ENCODE measurements around the gene RTP2.

Gene RTP2, protein sequence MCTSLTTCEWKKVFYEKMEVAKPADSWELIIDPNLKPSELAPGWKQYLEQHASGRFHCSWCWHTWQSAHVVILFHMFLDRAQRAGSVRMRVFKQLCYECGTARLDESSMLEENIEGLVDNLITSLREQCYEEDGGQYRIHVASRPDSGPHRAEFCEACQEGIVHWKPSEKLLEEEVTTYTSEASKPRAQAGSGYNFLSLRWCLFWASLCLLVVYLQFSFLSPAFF

DNA sequence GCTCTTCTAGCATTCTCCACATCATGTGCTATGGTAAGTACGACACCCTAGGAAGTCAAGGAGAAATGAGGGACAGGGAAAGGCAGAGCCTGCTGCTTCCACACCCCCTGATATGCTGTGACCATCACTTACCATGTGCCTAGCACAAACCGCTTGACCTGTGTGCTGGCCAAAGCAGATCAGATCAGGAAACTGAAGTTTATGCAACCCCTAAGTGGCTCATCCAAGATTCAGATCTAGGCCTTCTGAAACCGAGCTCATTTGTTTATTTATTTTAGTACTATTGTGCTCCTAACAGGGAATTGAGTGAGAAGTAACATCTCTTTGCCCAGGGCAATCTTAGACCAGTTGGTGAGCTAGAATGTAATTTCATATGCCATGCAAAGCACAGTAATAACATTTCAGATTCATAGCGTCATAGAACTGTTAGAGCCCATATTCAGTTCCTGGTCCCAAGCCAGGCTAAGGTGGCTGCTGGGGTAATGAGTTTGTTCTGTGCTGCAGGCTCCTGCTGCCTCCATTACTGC is at the start of gene RTP2:
Gene RTP2 (minus strand): TSS at position 51 of the 527 bp plus-strand sequence. CDS start 429 bp downstream, outside the sequence.
- DNase-seq: no peak

DNA sequence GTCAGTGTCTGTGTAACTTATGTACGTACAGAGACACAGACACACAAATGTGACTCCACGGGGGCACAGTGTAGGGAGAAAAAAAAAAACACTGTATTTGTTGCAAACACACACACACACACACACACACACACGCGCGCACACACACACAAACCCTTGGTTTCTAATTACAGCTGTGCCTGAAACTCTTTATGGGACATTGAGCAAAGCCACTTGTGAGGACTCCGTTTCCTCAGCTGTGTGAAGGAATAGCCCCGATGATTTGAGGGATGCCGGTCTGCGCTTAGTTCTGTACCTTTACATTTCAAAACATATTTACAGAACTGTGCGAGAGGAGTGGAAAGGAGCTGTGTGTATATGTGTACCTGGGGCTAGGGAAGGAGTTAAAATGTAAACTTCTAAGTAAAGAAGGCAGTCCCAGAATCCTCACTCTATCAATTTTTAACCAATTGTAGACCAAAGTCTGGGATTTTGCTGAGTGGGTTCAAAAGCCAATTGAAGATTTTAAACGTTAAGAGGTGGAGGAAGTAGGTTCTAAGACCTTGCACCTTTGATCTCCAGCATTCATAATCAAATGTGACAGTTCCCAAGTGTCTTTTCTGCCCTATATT is 48.3 kb upstream of the RTP2 start:
- DNase-seq: no peak

DNA sequence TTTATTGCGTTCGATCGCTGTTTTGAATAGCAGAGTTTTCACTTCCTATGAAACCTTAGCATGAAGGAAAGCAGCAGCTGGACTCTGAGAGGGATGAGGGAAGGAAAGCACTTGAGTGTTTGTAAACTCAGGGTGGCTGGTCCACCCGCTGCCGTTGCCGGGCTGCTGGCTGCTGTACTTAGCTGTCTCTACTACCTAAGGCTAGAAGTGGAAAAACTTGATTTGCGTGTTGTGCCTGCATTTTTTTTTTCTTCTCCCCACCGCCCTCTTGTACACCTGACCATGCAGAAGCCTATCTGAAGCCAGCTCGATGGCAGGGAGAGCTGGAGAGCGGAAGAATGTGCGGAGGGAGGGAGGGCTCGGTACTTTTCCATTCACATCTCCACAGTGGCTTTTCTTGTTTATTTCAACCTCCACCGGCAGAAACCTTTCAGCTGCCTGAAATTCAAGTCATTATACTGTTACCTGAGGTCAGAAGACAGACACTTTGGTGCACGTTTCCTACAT is 47.7 kb upstream of the RTP2 start:
- DNase-seq: no peak

DNA sequence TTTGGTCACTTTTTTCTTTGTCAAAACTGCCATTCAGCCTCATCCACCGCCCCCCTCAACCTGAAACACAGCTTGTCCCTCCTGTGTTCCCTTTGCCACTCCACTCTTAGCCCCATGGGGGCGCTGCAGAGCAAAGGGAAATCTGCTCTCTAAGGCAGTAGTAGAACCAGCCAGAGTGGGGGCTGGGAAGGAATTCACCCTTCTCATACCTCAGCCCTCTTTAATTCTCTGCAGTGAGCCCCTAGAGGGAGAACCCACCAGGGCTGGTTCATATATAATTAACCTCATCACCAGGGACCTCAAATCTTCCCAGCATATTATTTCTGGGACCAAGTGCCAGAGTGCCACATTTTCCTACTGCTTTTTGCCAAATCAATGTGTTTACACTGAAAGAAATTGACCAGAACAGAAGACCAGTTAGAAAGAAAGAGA is 45.7 kb upstream of the RTP2 start:
- peak; percentile 89 for DNase-seq

DNA sequence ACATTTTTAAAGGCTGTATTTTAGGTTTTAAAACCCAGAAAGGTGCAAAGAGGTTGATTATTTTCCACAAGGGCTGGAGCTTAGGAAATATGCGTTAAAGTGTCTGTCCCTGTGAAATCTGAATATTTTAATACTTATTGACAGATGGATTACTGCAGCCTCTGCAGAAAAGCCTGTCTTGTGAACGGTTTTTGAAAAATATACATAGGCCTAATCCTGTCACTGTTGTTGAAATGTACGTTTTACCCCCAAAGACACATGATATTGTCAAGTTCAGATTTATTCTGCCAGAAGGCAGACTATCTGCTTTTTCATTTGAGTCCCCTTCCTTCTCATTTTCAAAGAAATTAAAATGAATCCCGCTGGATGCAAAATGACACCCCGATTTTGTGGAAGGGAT is 45.1 kb upstream of the RTP2 start:
- no peak for DNase-seq

DNA sequence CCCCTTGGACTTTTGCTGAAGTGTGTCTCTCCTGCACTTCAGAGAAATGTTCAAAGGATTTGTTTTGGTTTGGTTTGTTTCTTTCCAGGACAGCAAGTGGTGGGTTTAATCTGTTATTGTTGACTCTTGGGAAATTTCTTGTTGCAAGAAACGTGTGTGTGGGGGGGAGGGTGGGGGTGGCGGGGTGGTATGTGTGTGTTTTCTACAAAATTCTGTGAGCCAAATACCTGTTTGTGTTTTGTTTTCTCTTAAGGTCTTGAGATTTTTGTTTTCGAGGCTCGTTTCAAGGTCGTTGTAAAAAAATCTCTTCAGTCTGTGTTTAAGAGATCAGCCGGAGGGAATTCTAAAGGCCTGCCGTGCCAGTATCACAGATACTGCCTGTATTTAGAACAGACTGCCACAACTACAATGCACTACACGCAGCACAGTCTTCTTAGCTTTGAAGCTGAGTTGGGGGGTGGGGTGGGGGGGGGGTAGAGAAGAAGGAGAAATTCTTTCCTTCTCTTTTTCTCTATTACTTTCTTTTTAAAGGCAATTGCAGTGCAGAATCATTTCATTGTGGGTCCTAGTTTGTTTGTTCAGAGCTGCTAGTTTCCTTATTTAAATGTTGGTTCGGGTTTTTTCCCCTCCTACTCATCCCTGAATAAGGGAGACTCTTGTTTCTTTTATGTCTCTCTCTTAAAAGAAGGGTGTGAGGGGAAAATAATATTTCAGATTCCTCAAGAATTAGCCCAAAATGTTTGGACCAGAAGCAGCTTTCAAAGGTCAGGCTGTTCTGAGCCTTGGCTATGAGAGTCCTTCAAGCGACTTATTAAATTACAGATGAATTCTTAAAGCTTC is 44.3 kb upstream of the RTP2 start:
- DNase-seq: peak; percentile 35

DNA sequence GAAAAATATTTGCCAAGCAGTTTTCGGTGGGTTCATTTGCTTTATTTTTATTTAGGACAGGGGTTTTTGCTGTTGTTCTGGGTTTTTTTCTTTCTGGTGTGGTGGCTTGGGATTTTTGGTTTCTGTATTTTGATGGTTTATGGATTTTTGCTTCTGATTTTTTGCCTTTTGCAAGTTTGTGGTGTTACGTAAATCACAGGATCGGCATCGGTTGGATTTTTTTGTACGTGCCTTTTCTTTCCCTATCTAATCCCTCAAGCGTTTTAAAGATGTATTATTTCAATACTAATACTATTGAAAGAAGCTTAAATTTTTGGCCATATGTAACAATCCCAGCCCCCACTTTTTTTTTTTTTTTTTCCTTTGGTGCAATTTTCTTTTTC is 43.7 kb upstream of the RTP2 start:
- no peak for DNase-seq

DNA sequence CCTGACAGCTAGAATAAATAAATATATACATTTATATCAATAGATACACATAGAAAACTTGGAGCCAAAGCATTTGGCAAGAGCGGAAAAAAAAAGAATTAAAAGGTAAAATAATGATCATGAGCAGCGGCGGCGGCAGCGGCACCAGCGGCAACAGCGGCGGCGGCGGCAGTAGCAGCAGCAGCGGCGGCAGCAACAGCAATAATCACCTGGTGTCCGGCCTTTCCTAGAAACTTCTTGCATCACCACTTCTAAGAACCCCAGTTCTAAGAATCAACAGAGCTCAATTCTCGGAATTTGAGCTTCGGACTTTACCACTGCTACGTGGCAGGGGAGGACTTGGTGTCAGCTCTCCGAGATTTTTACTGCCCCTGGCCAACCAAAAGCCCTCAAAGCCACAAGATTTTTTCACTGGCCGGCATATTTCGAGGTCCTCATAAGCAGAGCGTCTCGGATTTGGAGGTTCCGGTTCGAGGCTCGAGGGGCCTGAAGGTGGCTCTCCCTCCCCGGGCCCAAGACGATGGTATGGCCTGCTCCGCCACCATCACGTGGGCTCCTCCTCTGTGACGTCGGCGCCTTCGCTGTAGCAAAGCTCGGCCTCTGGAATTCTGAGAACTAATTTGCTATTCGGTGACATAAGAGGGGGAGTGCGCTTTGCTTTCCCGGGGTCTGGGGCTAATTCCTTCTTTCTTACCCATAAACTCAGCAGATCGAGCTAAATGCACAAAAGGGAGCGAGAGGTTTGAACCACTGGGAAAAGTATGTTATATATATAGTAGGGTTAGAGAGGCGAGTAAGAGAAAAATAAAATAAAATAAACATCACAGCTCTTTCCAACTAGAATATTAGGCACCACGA is 43.1 kb upstream of the RTP2 start, which contains the start of gene BCL6:
Gene BCL6 (minus strand): TSS at position 268 of the 858 bp plus-strand sequence. CDS start 11,775 bp downstream, outside the sequence.
- DNase-seq: peak; percentile 96

DNA sequence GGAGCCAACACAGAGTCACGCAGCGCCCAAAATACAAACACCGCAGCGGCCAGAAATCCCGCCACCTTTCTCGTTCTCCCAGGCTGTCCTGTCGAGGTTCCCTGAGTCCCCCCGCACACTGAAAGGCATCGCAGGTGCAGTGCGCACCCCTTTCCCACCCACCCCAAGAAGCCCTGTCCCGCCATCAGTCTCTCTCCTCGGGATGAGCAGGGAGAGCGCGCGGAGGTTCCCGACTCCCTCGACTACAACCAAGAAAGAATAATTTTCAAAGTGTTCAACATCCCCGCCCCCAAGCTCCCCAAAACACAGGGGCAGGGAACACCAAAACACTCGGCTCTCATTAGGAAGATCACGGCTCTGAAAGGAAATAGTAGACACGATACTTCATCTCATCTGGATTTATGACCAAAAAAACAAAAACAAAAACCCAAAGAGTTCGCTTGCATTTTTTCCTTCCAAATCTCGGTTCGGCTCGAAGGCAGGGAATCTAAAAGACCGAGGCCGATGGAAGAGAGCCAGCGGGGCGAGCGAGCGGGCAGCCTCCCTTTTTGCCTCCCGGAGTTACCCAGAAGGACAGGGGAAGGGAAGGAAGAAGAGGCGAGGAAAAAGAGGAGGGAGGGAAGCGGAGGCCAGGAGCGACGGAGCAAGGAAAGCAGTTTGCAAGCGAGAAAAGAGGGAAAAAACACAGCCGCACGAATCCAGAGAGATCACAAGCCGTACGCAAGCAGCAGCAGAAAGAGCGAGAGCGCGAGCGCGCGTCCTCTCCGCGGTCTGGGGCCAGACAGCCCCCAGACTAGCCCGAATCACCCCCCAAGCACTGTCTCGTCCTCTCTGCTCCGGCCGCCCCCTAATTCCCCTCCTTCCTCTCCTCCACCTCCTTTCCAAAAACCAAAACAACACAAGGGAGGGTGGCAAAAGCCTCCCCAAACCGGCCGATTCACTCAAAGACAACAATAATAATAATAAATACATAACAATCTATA is 42.1 kb upstream of the RTP2 start:
- DNase-seq: peak; percentile 64

DNA sequence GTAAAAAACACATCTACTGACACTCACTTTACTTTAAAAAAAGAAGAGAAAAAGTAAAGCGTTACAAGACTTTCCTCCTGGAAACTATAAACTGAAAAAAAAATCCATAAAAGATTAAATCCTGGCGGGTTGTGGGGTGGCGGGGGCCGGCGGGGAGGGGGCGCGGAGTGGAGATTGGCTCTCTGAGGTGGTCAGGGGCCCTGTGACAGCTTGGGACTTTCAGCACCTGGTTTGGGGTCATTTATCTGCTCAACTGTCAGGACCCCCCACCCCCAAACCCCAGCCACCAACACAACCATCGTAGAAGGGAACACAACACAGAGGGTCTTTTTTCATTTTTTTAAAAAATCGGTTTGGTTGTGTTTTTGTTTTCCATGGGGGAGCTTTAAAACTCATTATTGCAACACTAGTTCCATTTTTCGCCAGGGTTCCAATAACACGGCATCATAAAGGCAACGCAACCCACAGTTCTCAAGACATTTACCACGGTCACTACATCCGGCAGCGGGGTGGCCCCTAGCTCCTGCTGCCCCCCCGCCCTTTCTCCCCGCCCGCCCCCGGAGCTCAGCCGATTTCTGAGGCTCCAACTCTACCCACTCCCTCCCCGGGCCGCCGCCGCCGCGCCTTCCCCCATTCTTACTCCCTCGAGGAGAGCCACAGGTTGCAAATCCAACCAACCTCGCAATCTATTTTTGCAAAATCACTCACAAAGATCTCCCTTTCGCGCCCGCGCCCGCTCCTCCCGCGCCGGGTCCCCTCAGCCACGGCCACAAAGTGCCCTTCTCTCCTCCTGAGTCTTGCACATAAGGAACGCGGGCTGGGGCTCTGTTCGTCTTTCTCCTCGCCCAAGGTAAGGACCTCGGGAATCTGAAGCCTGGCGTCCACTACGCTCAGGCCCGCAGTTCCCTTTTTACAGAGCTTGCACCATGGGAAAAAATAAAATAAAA is 41.1 kb upstream of the RTP2 start:
- peak; percentile 49 for DNase-seq

DNA sequence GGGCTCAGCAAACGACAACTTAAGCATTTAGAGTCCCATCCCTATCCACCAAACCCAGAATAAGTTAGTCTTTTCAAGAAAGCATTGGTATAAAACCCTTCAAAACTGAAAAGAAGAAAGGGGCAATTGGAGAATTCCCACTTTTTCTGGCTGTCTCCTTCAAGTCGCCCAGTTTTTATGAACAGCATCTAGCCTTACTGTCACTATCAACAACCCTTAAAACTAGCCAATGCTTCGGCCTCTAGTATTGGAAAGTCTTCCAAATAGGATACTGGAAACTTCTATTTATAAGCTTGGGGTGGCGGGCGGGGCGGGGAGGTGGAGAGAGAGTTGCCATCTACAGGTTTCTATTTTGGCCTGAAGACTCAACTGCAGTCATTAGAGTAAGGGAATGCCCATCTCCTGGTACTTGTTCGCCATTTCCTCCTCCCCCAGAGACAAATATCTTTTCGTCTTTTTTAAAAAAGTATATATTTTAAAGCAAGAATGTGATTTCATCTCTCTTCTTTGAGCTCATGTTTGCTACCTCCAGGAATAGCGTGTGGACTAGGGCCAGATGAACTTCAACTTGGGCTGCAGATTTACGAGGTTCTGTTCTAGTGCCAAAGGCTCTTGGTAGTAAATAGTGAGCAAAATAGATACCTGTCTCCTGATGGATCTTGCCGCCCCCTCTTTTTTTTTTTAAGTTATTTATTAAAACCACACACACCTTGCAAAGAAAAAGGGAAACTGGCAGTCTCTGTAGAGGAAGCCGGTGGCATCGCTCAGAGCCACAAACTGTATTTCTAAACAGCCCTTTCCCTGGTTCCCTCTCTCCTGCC is 40.2 kb upstream of the RTP2 start:
- peak; percentile 36 for DNase-seq

DNA sequence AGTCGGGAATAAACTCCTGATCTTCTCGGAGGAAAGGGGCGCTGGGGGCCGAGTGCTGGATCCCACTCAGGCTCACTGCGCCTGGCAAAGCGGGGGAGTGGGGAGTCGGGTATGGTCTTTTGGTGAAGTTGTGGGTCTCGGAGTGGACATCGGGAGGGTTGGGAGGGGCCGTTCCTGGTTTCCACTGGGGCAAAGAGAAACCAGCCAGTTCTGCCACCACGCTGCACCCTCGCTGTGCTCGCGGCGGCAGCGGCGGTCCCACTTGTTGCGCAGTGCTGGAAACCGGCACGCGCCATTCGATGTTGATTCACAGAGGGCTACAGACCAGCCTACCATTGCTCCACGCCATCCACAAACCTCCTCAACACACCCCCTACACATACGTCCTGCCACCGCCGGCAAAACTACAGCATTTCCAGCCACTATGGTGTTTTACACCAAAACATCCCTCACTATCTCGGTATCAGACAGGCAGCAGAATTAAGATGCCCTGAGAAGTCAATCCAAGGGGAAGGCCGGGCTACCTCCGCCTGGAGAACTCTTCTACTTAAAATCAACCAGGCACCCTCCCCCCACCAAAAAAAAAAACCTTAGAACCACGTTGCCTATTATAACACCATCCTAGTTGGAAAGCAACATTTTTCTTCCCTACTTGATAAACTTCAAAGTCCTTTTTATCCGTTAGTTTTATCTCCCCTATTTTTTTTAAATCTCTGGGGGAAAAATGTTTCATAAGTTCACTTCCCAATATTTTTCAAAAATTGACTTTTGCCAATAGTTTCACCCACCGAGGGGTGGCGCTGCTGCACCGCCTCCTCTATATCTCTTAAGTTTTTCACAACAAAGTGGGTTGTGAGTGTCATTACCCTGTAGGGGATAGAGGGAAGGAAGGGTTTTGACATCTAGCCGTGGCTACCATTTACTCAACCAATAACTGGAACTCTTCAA is 39.3 kb upstream of the RTP2 start:
- DNase-seq: peak; percentile 78

DNA sequence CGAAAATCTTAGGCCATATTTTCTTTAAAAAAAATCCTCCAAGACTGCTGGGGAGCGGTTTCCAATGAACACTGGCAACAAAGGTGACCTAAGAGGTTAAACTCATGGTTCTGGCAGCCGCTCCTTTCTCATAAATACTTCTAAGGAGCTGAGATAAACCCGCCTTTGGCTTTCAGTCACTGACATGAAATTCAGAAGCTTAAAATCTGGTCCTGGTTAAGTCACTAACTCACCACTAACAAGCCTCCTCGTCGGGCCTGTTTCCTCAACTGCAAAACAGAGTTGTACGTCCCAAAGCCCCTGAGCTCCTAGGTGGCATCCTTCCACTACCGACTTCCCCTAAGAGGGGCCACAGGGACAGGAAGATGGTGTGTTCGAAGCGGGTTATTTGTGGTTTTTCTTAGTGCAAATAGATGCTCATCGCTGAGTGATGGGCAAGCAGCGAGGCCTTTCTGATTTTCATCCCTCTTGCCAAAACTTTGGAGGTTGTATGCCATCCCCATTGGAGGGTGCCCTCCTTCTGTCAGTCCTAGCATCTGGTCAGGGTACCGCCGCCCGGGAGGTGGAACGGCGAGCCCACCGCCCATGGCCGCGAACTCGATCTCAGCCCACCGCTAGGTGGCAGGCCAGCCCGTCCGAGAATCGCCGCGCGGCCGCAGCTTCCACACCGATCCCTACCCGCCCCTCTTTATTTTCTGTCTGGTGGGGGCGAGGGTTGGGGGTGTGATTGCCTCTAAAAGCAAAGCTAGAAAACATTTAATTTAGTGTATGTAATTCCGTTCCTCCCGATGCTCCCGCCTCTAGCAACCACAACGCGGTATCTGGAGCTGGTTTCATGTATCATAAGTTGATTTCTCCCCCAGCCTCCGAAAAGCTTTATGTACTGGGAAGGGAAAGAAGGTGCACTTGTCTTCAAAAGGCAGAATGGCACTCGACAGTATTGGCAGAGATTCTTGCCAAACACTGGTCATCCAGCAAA is 38.4 kb upstream of the RTP2 start:
- peak; percentile 71 for DNase-seq

DNA sequence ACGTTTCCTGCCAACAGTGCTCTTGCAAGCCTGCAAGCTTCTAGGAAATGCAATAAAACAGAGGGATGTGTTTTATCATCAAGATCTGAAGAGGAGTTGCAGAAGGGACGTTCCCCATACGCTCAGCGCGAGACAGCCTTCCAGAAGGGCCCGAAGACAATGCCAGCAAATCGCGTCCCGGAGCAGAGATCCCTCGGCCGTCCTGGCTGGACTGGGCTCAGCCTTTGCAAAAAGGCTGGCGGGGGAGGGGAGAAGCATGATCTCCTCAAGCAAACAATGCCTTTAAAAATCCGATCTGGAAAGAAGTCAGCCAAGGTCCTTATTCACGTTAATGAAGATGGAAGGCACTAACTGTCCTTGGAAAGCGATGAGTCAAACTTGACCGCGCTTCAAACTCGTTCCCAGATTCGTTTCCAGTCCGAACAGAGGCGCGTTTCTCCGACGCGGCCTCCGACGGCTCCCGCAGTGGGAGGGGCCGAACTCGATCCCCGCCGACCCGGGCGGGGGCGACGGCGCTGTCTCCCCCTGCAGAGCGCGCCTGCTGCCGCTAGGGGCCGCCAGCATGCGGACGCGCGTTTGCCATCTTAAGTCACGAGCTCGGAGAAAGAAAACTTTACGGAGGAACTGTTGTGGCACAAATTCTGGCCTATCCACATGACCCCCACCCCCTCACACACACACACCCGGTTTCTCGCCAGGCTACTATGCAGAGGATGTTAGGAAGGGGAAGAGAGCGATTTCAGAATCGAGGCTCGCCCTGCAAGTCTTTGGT is 37.4 kb upstream of the RTP2 start:
- DNase-seq: peak; percentile 83

DNA sequence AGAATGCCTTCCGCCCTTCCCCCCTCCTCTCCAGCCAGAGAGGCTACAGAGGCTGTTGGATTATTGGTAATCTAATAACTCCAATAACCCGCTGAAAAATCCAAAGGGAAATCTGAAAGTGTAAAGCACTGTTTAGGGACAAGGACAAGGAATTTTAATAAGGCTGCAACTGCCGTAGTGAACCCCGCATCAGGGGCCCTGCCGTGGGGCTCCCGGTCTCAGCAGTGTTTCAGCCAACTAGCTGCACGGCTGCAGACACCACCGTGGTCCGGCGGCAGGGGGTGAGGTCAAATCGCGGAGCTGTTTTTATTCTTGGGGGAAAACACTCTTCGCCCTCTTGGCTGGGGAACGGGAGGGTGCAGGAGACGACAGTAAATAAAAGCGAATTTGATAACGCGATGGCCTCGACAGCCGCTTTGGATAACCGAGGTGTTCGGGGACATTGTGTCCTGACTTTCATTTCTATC is 36.8 kb upstream of the RTP2 start:
- peak; percentile 31 for DNase-seq
